Astrocyte (in vitro differentiated cells and primary cell): ENCODE data around the gene RNF125.

ENCODE experiments used
- EZH2 ChIP-seq: IDR thresholded peaks from 2 replicates; pipeline ENCODE4 v1.6.1; 2012; ENCODE audit warnings: mild to moderate bottlenecking, low read length, inconsistent platforms; ENCODE audit not compliant: insufficient read depth
- TF ChIP-seq, protein P1 (sequence below): IDR thresholded peaks from 2 replicates; pipeline ENCODE4 v1.5.1; 2011; ENCODE audit warnings: low read depth, mild to moderate bottlenecking, inconsistent platforms, low read length, moderate library complexity; ENCODE audit not compliant: insufficient read depth

DNA sequence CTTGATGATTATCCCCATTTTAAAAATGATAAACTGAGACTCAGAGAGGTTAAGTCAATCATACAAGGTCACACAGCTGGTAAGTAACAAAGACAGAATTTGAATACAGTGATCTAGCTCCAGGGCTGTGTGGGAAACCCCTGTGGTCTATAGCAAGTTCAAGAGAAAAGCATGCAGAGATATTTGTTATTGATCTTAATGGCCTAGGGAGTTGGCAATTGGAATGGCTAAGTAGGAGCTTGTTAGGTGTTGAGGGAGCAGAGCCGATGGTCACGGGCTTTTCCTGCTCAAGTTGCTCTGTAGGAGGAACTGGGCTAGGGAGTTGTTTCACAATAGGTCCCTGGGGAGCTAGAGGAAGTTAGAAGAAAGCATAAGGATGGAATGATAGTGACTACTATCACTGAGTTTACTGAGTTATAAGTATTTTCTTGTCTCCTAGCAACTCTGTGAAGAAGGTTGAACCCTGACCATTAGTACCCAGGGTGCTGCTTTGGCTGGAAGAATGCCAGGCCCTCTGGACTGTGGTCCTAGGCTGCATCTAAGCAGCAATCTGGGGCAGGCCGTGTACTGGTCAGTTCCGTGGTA is 30.0 kb downstream of the RNF125 start:
- TF ChIP-seq, protein P1, sequence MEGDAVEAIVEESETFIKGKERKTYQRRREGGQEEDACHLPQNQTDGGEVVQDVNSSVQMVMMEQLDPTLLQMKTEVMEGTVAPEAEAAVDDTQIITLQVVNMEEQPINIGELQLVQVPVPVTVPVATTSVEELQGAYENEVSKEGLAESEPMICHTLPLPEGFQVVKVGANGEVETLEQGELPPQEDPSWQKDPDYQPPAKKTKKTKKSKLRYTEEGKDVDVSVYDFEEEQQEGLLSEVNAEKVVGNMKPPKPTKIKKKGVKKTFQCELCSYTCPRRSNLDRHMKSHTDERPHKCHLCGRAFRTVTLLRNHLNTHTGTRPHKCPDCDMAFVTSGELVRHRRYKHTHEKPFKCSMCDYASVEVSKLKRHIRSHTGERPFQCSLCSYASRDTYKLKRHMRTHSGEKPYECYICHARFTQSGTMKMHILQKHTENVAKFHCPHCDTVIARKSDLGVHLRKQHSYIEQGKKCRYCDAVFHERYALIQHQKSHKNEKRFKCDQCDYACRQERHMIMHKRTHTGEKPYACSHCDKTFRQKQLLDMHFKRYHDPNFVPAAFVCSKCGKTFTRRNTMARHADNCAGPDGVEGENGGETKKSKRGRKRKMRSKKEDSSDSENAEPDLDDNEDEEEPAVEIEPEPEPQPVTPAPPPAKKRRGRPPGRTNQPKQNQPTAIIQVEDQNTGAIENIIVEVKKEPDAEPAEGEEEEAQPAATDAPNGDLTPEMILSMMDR, result no peak
- TF ChIP-seq EZH2, result no peak
